DND-41 (cell line): ENCODE data around the gene ALDH3B1.

Experiments used
- ATAC-seq: fragments of 200-7000 bp; cut with Tn5 transposase; 3 replicates; pipeline ENCODE4 v1.9.1; 2021; ENCODE audit warnings: low read depth; ENCODE audit not compliant: insufficient read depth
- DNase-seq: peaks from one replicate; pipeline ENCODE4 v3.0.0-alpha.2; 2020
- H2AFZ ChIP-seq: 2 replicates; pipeline ENCODE4 v1.6.0; 2012; ENCODE audit warnings: low read depth, low read length
- H3K27ac ChIP-seq: 2 replicates; pipeline ENCODE4 v1.5.1; 2012; ENCODE audit warnings: low read length, inconsistent platforms
- H3K27me3 ChIP-seq: fragments of 200-600 bp; sonication (generic); 2 replicates; pipeline ENCODE4 v1.6.0; 2012; ENCODE audit warnings: low read length, mild to moderate bottlenecking, inconsistent platforms; ENCODE audit not compliant: insufficient read depth, poor library complexity
- H3K36me3 ChIP-seq: 2 replicates; pipeline ENCODE4 v1.5.1; 2012; ENCODE audit warnings: low read length, inconsistent platforms; ENCODE audit not compliant: insufficient read depth
- H3K4me1 ChIP-seq: 2 replicates; pipeline ENCODE4 v1.5.1; 2012; ENCODE audit warnings: mild to moderate bottlenecking, low read length; ENCODE audit not compliant: insufficient read depth
- H3K4me2 ChIP-seq: 2 replicates; pipeline ENCODE4 v1.6.0; 2012; ENCODE audit warnings: mild to moderate bottlenecking, moderate library complexity, low read length, inconsistent platforms; ENCODE audit not compliant: insufficient read depth
- H3K4me3 ChIP-seq, 2 experiments: fragments of 200-600 bp in 1 of 2; shearing (Covaris generic) in 1 of 2; 2 replicates each; pipeline ENCODE4 v1.5.1; 2012 to 2016; ENCODE audit warnings: inconsistent platforms in 2 of 2, low read length in 2 of 2, mild to moderate bottlenecking in 2 of 2, low read depth in 1 of 2, moderate library complexity in 1 of 2
- H3K79me2 ChIP-seq: 2 replicates; pipeline ENCODE4 v1.6.0; 2012; ENCODE audit warnings: low read length, inconsistent platforms; ENCODE audit not compliant: insufficient read depth
- H3K9ac ChIP-seq: 2 replicates; pipeline ENCODE4 v1.6.0; 2012; ENCODE audit warnings: low read depth, mild to moderate bottlenecking, inconsistent platforms, low read length, moderate library complexity
- H3K9me3 ChIP-seq: 2 replicates; pipeline ENCODE4 v1.5.1; 2012; ENCODE audit warnings: low read length, moderate library complexity, mild to moderate bottlenecking, inconsistent platforms; ENCODE audit not compliant: insufficient read depth, severe bottlenecking
- H4K20me1 ChIP-seq: 2 replicates; pipeline ENCODE4 v1.6.0; 2012; ENCODE audit warnings: low read length; ENCODE audit not compliant: insufficient read depth
- EZH2 ChIP-seq: IDR thresholded peaks from 3 replicates; pipeline ENCODE4 v1.6.1; 2012; ENCODE audit warnings: borderline replicate concordance, low read depth, mild to moderate bottlenecking, moderate library complexity, low read length, inconsistent platforms; ENCODE audit not compliant: severe bottlenecking
- TF ChIP-seq, protein P1 (sequence below): IDR thresholded peaks from 2 replicates; pipeline ENCODE4 v1.5.1; 2012; ENCODE audit warnings: borderline replicate concordance, low read length, moderate library complexity, mild to moderate bottlenecking; ENCODE audit not compliant: poor library complexity, severe bottlenecking; ENCODE audit errors: extremely low read depth

ALDH3B1 gene

DNA sequence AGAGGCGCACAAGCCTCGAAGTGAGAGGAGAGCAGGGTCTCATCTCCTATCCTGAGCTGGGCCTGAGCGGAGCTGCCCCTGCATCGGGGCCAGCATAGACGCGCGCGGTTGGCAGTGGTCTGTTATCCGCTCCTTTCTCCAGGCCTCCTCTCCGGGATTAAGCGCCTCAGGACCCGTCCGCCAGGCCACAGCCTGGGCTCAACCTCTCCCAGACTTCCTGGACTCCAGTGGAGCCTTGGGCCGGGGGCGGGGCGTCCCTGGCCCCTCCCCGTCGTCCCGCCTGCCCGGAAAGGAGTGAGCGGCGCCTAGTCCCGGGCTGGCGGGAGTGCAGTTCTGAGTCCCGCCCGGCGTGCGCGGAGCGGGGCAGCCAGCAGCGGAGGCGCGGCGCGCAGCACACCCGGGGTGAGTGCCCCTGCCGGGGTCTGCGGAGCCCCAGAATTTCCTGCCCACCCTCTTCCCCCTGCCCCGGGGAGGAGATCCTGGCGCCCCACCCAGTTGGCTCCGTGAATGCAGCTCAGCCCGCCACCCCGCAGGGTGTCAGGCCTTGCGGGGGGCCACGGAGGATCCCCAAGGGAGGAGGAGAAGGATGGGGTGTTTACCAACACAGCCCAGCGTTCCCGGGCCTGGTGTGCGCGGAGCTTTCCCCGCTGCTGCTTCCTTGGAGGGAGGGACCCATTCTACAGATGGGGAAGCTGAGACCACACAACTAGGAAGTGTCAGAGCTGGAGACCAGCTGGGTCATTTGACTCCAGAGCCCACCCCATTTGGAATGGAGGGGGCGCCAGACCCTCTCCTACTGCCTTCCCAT lies 28.8 kb downstream of the ALDH3B1 start, which contains the start of gene TCIRG1:
TCIRG1 (plus strand) TSS at position 308 of the 808 bp plus-strand sequence. CDS start 2,247 bp downstream, outside the sequence.
- H3K27ac ChIP-seq, result no peak within 1 kb of the TSS
- H3K4me2 ChIP-seq, result no peak within 1 kb of the TSS
- peaks cover 11% of the 10 kb centered on the region for H3K4me1 ChIP-seq
- no peak within 1 kb of the TSS for H3K9ac ChIP-seq
- TF ChIP-seq, protein P1, sequence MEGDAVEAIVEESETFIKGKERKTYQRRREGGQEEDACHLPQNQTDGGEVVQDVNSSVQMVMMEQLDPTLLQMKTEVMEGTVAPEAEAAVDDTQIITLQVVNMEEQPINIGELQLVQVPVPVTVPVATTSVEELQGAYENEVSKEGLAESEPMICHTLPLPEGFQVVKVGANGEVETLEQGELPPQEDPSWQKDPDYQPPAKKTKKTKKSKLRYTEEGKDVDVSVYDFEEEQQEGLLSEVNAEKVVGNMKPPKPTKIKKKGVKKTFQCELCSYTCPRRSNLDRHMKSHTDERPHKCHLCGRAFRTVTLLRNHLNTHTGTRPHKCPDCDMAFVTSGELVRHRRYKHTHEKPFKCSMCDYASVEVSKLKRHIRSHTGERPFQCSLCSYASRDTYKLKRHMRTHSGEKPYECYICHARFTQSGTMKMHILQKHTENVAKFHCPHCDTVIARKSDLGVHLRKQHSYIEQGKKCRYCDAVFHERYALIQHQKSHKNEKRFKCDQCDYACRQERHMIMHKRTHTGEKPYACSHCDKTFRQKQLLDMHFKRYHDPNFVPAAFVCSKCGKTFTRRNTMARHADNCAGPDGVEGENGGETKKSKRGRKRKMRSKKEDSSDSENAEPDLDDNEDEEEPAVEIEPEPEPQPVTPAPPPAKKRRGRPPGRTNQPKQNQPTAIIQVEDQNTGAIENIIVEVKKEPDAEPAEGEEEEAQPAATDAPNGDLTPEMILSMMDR, result no peak
- no peak for TF ChIP-seq EZH2
- DNase-seq (peak; percentile 23), ATAC-seq (no peak)
- peaks cover 10% of the 10 kb centered on the region for H3K36me3 ChIP-seq
- H4K20me1 ChIP-seq, result no peaks in the 10 kb centered on the region; the same call in 1 of the 2 replicates
- peak within 1 kb of the TSS; percentile 16; the same call in 1 of the 2 replicates for H2AFZ ChIP-seq
- no peaks in the 10 kb centered on the region for H3K79me2 ChIP-seq
- no peak within 1 kb of the TSS for H3K4me3 ChIP-seq
- no peaks in the 10 kb centered on the region for H3K9me3 ChIP-seq
- no peaks in the 10 kb centered on the region for H3K27me3 ChIP-seq

DNA sequence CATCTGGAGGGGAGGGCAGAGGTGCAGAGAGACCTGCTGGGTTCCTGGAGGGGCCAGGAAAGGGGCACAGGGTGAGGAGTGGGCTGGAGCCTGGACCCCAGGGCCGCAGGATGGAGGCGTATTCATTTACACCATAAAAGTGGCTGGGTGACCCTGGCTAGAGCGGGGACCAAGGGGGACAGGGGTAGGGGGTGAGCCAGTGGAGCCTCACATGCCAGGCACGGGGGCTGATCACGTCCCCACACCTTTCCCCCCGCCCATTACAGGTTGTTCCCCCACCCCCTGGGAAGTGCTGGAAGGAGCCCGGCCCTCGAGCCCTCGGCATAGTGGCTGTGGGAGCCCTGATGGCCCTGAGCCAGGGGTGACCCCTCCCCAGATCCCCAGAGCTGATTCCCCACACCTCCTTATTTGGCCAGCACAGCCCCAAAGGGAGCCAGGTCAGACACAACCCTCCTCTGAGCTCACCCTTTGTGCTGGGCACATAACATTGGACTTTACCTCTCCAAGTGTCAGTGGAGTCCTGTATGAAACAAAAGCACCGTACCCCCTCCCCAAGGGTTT lies 29.5 kb downstream of the ALDH3B1 start:
- H3K27ac ChIP-seq, result no peak overlapping the region
- H4K20me1 ChIP-seq, result no peaks in the 10 kb centered on the region; the same call in 1 of the 2 replicates
- peaks cover 5% of the 10 kb centered on the region for H3K36me3 ChIP-seq
- no peaks in the 10 kb centered on the region for H3K79me2 ChIP-seq
- H2AFZ ChIP-seq, result peak overlapping the region; percentile 16; the same call in 1 of the 2 replicates
- no peak overlapping the region for H3K4me3 ChIP-seq
- H3K9me3 ChIP-seq, result no peaks in the 10 kb centered on the region
- TF ChIP-seq EZH2, result no peak
- TF ChIP-seq, protein P1, result no peak
- ATAC-seq (no peak), DNase-seq (no peak)
- H3K4me1 ChIP-seq, result peaks cover 11% of the 10 kb centered on the region
- no peak overlapping the region for H3K9ac ChIP-seq
- H3K27me3 ChIP-seq, result no peaks in the 10 kb centered on the region
- H3K4me2 ChIP-seq, result no peak overlapping the region

DNA sequence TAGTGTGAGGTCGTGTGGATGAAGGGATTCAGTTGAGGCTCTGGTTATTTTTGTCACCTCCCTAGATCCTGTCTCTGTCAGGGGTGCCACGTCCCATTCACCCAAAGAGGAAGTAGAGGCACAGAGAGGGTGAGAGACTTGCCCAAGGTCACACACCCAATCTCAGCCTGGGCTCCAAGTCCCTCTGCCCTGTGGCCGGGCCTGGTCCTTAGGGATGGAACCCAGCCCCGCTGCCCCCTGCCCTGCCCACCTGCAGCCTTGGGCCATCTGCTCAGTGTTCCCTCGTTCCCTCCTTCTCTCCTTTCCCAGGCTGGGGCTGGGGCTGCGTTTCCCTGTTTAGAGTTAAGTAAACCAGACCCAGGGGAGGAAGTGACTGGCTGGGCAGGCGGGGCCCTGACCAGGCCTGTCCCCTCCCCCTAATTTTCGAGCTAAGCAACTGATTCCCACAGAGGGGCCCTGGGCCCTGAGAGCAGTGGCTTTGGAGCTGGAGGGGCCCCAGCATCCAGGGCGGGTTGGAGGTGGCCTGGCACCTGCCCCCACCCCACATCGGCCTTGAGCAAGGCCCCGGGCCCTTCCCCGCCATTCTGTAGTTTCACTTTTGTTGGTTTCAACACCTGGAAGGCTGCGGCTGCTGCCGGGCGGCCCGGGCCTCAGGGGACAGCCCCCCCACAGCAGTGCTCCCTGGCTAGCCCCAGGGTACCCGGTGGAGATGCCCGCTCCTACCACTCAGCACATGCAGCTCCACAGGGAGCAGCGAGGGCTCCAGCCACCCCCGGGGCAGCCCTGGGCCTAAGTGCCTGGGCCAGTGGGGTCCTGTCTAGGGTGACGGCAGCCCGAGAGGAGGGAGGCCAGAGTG lies 30.2 kb downstream of the ALDH3B1 start:
- Histone ChIP-seq H3K79me2 (no peaks in the 10 kb centered on the region), H3K27ac (0 out of 2 replicates have a peak overlapping the region, but pooled peaks have one; percentile 36), H3K4me2 (0 out of 2 replicates have a peak overlapping the region, but pooled peaks have one; percentile 27), H3K9ac (0 out of 2 replicates have a peak overlapping the region, but pooled peaks have one; percentile 28), H3K4me3 (no peak overlapping the region), H3K4me1 (peaks cover 11% of the 10 kb centered on the region), H3K36me3 (peaks cover 4% of the 10 kb centered on the region), H2AFZ (peak overlapping the region; percentile 16; the same call in 1 of the 2 replicates), H4K20me1 (no peaks in the 10 kb centered on the region; the same call in 1 of the 2 replicates), H3K27me3 (no peaks in the 10 kb centered on the region), H3K9me3 (no peaks in the 10 kb centered on the region)
- TF ChIP-seq, protein P1, result no peak
- TF ChIP-seq EZH2, result no peak
- DNase-seq (peak; percentile 77), ATAC-seq (peak; percentile 74)
